IMR-90 (cell line): Measurements from ENCODE around the gene LCP1. TPM values are rescaled to one million over a fixed set of nuclear protein-coding genes. Genes with fewer than 3 reads are reported as not detected.
"Not testable (repeated sequence)": the region's sequence is repeated elsewhere in the genome, so short reads cannot be mapped to it uniquely, and the experiment has no call there.

Experiments
- ATAC-seq: fragments of 200-7000 bp; cut with Tn5 transposase; 2 replicates; pipeline ENCODE4 v1.9.1; 2020; ENCODE audit warnings: low read depth, mild to moderate bottlenecking, moderate library complexity
- BruUV-seq: library from RNA; stranded (reverse); fragments of 400-500 nt; replicated peaks from 2 replicates; lab custom pipeline; 2021; lab: Mats Ljungman, UMichigan
- CTCF ChIA-PET: fragments of 300-600 bp; formaldehyde crosslinking; extraction: SDS; loops from one replicate; lab custom pipeline; 2021; ENCODE audit warnings: antibody characterized with exemption; lab: Yijun Ruan, JAX
- POLR2A ChIA-PET: fragments of 300-600 bp; sonication (Branson Sonifier 250); formaldehyde crosslinking; loops from one replicate; lab custom pipeline; 2022; ENCODE audit warnings: antibody characterized with exemption; ENCODE audit not compliant: unreplicated experiment; lab: Charles Lee
- DNase-seq: peaks from one replicate; pipeline ENCODE4 v3.0.0; 2013
- H2AFZ ChIP-seq: replicated peaks from 2 replicates; pipeline ENCODE3; 2013; ENCODE audit warnings: low read length, mild to moderate bottlenecking; ENCODE audit not compliant: poor library complexity
- H2AK5ac ChIP-seq: 2 replicates; pipeline ENCODE4 v1.6.1; 2013; ENCODE audit warnings: low read depth, low read length, inconsistent platforms
- H2AK9ac ChIP-seq: replicated peaks from 2 replicates; pipeline ENCODE3; 2013; ENCODE audit warnings: mild to moderate bottlenecking, low read depth, low read length, moderate library complexity; ENCODE audit not compliant: poor library complexity
- H2BK120ac ChIP-seq: 2 replicates; pipeline ENCODE4 v1.6.1; 2013; ENCODE audit warnings: low read depth, low read length, inconsistent platforms
- H2BK15ac ChIP-seq: 3 replicates; pipeline ENCODE4 v1.6.1; 2013; ENCODE audit warnings: low read depth, low read length, inconsistent platforms
- H2BK20ac ChIP-seq: 2 replicates; pipeline ENCODE4 v1.6.1; 2013; ENCODE audit warnings: low read depth, mild to moderate bottlenecking, inconsistent platforms, low read length, moderate library complexity
- H2BK5ac ChIP-seq: 2 replicates; pipeline ENCODE4 v1.6.1; 2013; ENCODE audit warnings: mild to moderate bottlenecking, low read depth, low read length, inconsistent platforms; ENCODE audit not compliant: poor library complexity, severe bottlenecking
- H3K14ac ChIP-seq: replicated peaks from 2 replicates; pipeline ENCODE4 v1.6.1; 2013; ENCODE audit warnings: low read depth, low read length, inconsistent platforms
- H3K18ac ChIP-seq: 2 replicates; pipeline ENCODE4 v1.6.1; 2013; ENCODE audit warnings: low read depth, low read length, control low read depth
- H3K23ac ChIP-seq: 2 replicates; pipeline ENCODE4 v1.6.1; 2013; ENCODE audit warnings: low read depth, low read length, inconsistent platforms
- H3K27ac ChIP-seq: 2 replicates; pipeline ENCODE4 v1.5.1; 2013; ENCODE audit warnings: mild to moderate bottlenecking, control low read depth, low read length; ENCODE audit not compliant: insufficient read depth
- H3K27me3 ChIP-seq: 2 replicates; pipeline ENCODE4 v1.6.1; 2013; ENCODE audit warnings: low read length; ENCODE audit not compliant: control insufficient read depth, insufficient read depth
- H3K36me3 ChIP-seq: 2 replicates; pipeline ENCODE4 v1.6.1; 2013; ENCODE audit warnings: low read length, mixed read lengths; ENCODE audit not compliant: control insufficient read depth, insufficient read depth
- H3K4ac ChIP-seq: 2 replicates; pipeline ENCODE4 v1.6.1; 2013; ENCODE audit warnings: low read depth, low read length, inconsistent platforms
- H3K4me1 ChIP-seq: 2 replicates; pipeline ENCODE4 v1.6.1; 2013; ENCODE audit warnings: low read length, mixed read lengths; ENCODE audit not compliant: control insufficient read depth, insufficient read depth
- H3K4me2 ChIP-seq: 2 replicates; pipeline ENCODE4 v1.6.1; 2013; ENCODE audit warnings: low read depth, mild to moderate bottlenecking, control low read depth, low read length, moderate library complexity
- H3K4me3 ChIP-seq: 2 replicates; pipeline ENCODE4 v1.5.1; 2013; ENCODE audit warnings: low read depth, mild to moderate bottlenecking, control low read depth, low read length, moderate library complexity; ENCODE audit not compliant: insufficient read depth
- H3K56ac ChIP-seq: 2 replicates; pipeline ENCODE4 v1.6.1; 2013; ENCODE audit warnings: low read length, inconsistent platforms; ENCODE audit not compliant: insufficient read depth; ENCODE audit errors: extremely low read depth
- H3K79me1 ChIP-seq, 2 experiments: 2 replicates each; pipeline ENCODE4 v1.6.1; 2013; ENCODE audit warnings: low read length in 2 of 2, inconsistent platforms in 1 of 2, low read depth in 1 of 2
- H3K9ac ChIP-seq: 2 replicates; pipeline ENCODE4 v1.6.1; 2013; ENCODE audit warnings: low read depth, low read length, control low read depth
- H3K9me1 ChIP-seq: 2 replicates; pipeline ENCODE4 v1.6.1; 2013; ENCODE audit warnings: low read length, inconsistent platforms; ENCODE audit not compliant: insufficient read depth
- H3K9me3 ChIP-seq: 2 replicates; pipeline ENCODE4 v1.6.1; 2013; ENCODE audit warnings: low read length; ENCODE audit not compliant: control insufficient read depth, insufficient read depth
- H4K20me1 ChIP-seq: 2 replicates; pipeline ENCODE4 v1.6.1; 2013; ENCODE audit warnings: low read length, inconsistent platforms; ENCODE audit not compliant: insufficient read depth
- H4K5ac ChIP-seq: 2 replicates; pipeline ENCODE4 v1.6.1; 2013; ENCODE audit warnings: mild to moderate bottlenecking, low read depth, low read length, control low read depth
- H4K8ac ChIP-seq, 2 experiments: 2 replicates each; pipeline ENCODE4 v1.6.1; 2013; ENCODE audit warnings: low read depth in 2 of 2, low read length in 2 of 2, control low read depth in 1 of 2, inconsistent platforms in 1 of 2
- H4K91ac ChIP-seq: 2 replicates; pipeline ENCODE4 v1.6.1; 2013; ENCODE audit warnings: low read depth, low read length, inconsistent platforms; ENCODE audit not compliant: insufficient read depth
- WGBS, 2 experiments: methylation state at CpG; one replicate each; pipeline versions ENCODE4 v1.1.5 to v1.1.7; 2013; ENCODE audit warnings: missing lambda C conversion rate in 2 of 2; ENCODE audit not compliant: insufficient read length in 1 of 2; ENCODE audit errors: extremely low coverage in 2 of 2; 5-methylcytosine and 5-hydroxymethylcytosine counted together
- dilution Hi-C: fragments of 300-500 bp; cut with HindIII; formaldehyde crosslinking; loops from one replicate; pipeline ENCODE4 v1.14.3; 2018; ENCODE audit warnings: low sequenced_read_pairs; ENCODE audit not compliant: unreplicated experiment
- in situ Hi-C: fragments of 300-500 bp; cut with MboI; formaldehyde crosslinking; loops from 3 replicates; pipeline ENCODE4 v1.14.3; 2019; ENCODE audit warnings: low sequenced_read_pairs, inconsistent platforms, mixed read lengths
- intact Hi-C: fragments of 100-400 bp; cut with micrococcal nuclease; formaldehyde crosslinking; loops from 2 replicates; pipeline ENCODE4 v1.10.0; 2022
- polyA plus RNA-seq, 3 experiments: library from polyadenylated mRNA; depleted of rRNA; stranded (reverse); fragments of >200 nt; gene quantifications; 2 replicates each; pipeline ENCODE4 v1.2.3, GENCODE V29; 2012; ENCODE audit warnings: low replicate concordance in 1 of 3
- total RNA-seq: library from RNA; depleted of rRNA; stranded (reverse); fragments of >200 nt; gene quantifications from 2 replicates; pipeline ENCODE4 v1.2.3, GENCODE V29; 2012

LCP1 gene
- total and polyA plus RNA-seq, 2 of the 4 experiments (the other 2 are of a cell fraction): not detected

DNA sequence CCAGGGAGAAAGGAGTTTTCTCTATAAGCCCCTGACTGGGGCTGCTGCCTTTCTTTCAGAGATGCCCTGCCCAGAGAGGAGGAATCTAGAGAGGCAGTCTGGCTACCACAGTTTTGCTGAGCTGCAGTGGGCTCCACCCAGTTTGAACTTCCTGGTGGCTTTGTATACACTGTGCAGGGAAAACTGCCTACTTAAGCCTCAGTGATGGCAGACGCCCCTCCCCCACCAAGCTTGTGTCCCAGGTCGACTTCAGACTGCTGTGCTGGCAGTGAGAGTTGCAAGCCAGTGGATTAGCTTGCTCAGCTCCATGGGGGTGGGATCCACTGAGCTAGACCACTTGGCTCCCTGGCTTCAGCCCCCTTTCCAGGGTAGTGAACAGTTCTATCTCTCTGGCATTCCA lies 38.3 kb upstream of the LCP1 start:
- BruUV-seq, H3K27ac ChIP-seq, H3K36me3 ChIP-seq, H2BK120ac ChIP-seq, ATAC-seq, H3K79me1 ChIP-seq, H2BK15ac ChIP-seq, intact Hi-C loops, H3K4me2 ChIP-seq, H3K9me3 ChIP-seq, in situ Hi-C loops, H2BK20ac ChIP-seq, H2AK9ac ChIP-seq, H4K5ac ChIP-seq, H4K20me1 ChIP-seq, H3K9me1 ChIP-seq, H3K4me1 ChIP-seq, POLR2A ChIA-PET, H3K9ac ChIP-seq, H3K27me3 ChIP-seq, H3K14ac ChIP-seq, H3K23ac ChIP-seq, DNase-seq, H2AK5ac ChIP-seq, H3K4ac ChIP-seq, H3K18ac ChIP-seq, H4K8ac ChIP-seq, dilution Hi-C loops, H2AFZ ChIP-seq, CTCF ChIA-PET, H4K91ac ChIP-seq, H3K4me3 ChIP-seq, H3K56ac ChIP-seq, H2BK5ac ChIP-seq: not testable (repeated sequence)
- WGBS, 2 experiments: no CpG with 5 or more reads among the region's 2 CpGs

DNA sequence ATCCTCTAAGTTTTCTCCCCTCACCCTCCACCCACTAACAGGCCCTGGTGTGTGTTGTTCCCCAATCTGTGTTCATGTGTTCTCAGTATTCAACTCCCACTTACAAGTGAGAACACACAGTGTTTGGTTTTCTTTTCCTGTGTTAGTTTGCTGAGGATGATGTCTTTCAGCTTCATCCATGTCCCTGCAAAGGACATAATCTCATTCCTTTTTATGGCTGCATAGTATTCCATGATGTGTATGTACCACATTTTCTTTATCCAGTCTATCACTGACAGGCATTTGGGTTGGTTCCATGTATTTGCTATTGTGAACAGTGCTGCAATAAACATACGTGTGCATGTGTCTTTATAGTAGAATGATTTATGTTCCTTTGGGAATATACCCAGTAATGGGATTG lies 32.8 kb upstream of the LCP1 start:
- H2BK5ac ChIP-seq, H4K8ac ChIP-seq, ATAC-seq, intact Hi-C loops, dilution Hi-C loops, H3K4me1 ChIP-seq, H3K56ac ChIP-seq, POLR2A ChIA-PET, DNase-seq, H3K4ac ChIP-seq, H3K9ac ChIP-seq, H2BK20ac ChIP-seq, H2BK120ac ChIP-seq, H2BK15ac ChIP-seq, H3K27ac ChIP-seq, H3K18ac ChIP-seq, H3K14ac ChIP-seq, H3K4me3 ChIP-seq, H3K9me3 ChIP-seq, H3K79me1 ChIP-seq, H2AK5ac ChIP-seq, H3K9me1 ChIP-seq, H3K23ac ChIP-seq, H4K5ac ChIP-seq, H4K20me1 ChIP-seq, H2AFZ ChIP-seq, BruUV-seq, H3K4me2 ChIP-seq, H2AK9ac ChIP-seq, H3K36me3 ChIP-seq, H4K91ac ChIP-seq, in situ Hi-C loops, CTCF ChIA-PET: not testable (repeated sequence)
- peaks cover 15% of the 10 kb centered on the region for H3K27me3 ChIP-seq
- WGBS, 2 experiments: no CpG with 5 or more reads among the region's 1 CpG
